MCF 10A (cell line): ENCODE data around the gene GET4. TPM values are rescaled to one million over a fixed set of nuclear protein-coding genes. Genes with fewer than 3 reads are reported as not detected.

Source experiments
- BruUV-seq: library from RNA; stranded (reverse); fragments of 400-500 nt; replicated peaks from 2 replicates; lab custom pipeline; 2021; lab: Mats Ljungman, UMichigan
- CTCF ChIA-PET: fragments of 300-600 bp; sonication (Branson Sonifier 250); formaldehyde crosslinking; extraction: SDS; loops from one replicate; lab custom pipeline; 2021; ENCODE audit warnings: antibody characterized with exemption, inconsistent platforms; lab: Yijun Ruan, JAX
- POLR2A ChIA-PET: fragments of 300-600, 350-650 bp; sonication (Branson Sonifier 250); formaldehyde crosslinking; extraction: SDS; loops from one replicate; lab custom pipeline; 2020; ENCODE audit warnings: antibody characterized with exemption, inconsistent platforms; lab: Yijun Ruan, JAX
- DNase-seq: peaks from one replicate; pipeline ENCODE4 v3.0.0-alpha.2; 2018; ENCODE audit not compliant: unreplicated experiment
- H3K27ac Mint-ChIP-seq: one replicate; pipeline ENCODE4 v1.8.0; 2022; ENCODE audit warnings: mild to moderate bottlenecking, low read depth, mixed read lengths; ENCODE audit not compliant: unreplicated experiment
- H3K27me3 Mint-ChIP-seq: one replicate; pipeline ENCODE4 v1.8.0; 2022; ENCODE audit warnings: mixed read lengths; ENCODE audit not compliant: insufficient read depth, unreplicated experiment
- H3K36me3 Mint-ChIP-seq: one replicate; pipeline ENCODE4 v1.8.0; 2022; ENCODE audit warnings: mild to moderate bottlenecking, moderate library complexity, mixed read lengths; ENCODE audit not compliant: insufficient read depth, unreplicated experiment
- H3K4me1 Mint-ChIP-seq: one replicate; pipeline ENCODE4 v1.8.0; 2022; ENCODE audit warnings: mixed read lengths; ENCODE audit not compliant: insufficient read depth, unreplicated experiment
- H3K4me3 Mint-ChIP-seq: one replicate; pipeline ENCODE4 v1.8.0; 2022; ENCODE audit warnings: mild to moderate bottlenecking, moderate library complexity, mixed read lengths; ENCODE audit not compliant: unreplicated experiment
- H3K9me3 Mint-ChIP-seq: one replicate; pipeline ENCODE4 v1.8.0; 2022; ENCODE audit warnings: mixed read lengths; ENCODE audit not compliant: unreplicated experiment
- CTCF ChIP-seq: fragments of 200-600 bp; IDR thresholded peaks from one replicate; pipeline ENCODE4 v1.8.0; 2022; ENCODE audit warnings: antibody characterized with exemption, mild to moderate bottlenecking; ENCODE audit not compliant: unreplicated experiment
- intact Hi-C: fragments of 100-400 bp; cut with micrococcal nuclease; formaldehyde crosslinking; loops from 2 replicates; pipeline ENCODE4 v1.14.1; 2022
- total RNA-seq: library from RNA; stranded (reverse); gene quantifications from 2 replicates; pipeline ENCODE4 v1.2.3, GENCODE V29; 2022

GET4 gene
- total RNA-seq, 1 experiment from 2014 or later: 32.6 TPM

- Mint-ChIP-seq H3K9me3 (no peaks in the 10 kb centered on the region), H3K27ac (no peak overlapping the region), H3K36me3 (no peaks in the 10 kb centered on the region), H3K4me3 (no peak overlapping the region), H3K27me3 (no peaks in the 10 kb centered on the region), H3K4me1 (no peaks in the 10 kb centered on the region)
- intact Hi-C loops: no loop called here
- ChIA-PET POLR2A (interaction anchor here (1.6 kb wide), 1 partner anchor 14 kb away, joined by 8 read pairs; no protein-coding TSS in a partner anchor), CTCF (interaction anchor here (0.6 to 1.0 kb wide), 3 partner anchors 19 to 135 kb away, joined by 3 read pairs; no protein-coding TSS in a partner anchor)
- TF ChIP-seq CTCF: no peak
- no TSS peak for BruUV-seq
- DNase-seq: no peak
Measured at GRCh38 chr7:930975-931758, 54.8 kb downstream of the GET4 start.

DNA sequence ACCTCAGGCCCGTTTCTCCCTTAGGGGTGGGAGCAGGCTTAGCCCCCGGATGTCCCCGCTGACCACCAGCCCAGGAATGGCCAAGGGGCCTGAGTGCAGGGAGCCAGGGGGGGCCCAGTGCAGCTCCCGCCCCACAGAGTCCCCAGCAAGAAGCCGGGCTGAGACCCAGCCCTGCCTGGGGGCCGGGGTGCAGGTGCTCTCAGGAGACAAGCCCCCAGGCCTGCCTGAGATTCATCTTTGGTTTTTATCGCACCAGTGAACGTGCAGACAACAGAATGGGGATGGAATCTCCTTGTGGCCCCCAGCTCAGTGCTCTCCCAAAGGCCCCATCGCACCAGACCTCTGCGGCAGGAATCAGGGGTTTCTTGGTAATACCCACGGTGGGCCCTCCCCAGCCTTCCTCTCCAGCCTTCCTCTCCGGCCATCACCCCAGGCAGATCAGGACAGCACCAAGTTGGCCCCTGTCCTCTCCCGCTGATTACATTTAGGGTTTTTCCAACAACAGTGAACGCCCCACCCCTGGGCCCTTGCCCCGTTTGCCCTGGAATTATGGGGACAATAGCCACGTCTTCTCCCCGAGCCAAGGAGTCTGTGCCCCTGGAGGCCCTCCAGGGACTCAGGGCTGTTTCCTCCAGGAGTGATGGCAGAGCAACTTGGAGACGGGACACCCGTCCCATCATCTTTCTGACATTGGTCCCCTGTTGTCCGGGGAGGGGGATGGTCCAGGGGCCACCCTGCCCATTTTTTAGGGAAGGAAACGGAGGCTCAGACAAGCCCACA is 55.7 kb downstream of the GET4 start:
- BruUV-seq: no TSS peak
- no peak for TF ChIP-seq CTCF
- ChIA-PET CTCF (no interaction called here), POLR2A (no interaction called here)
- Mint-ChIP-seq H3K4me3 (no peak overlapping the region), H3K27me3 (no peaks in the 10 kb centered on the region), H3K27ac (no peak overlapping the region), H3K4me1 (no peaks in the 10 kb centered on the region), H3K9me3 (no peaks in the 10 kb centered on the region), H3K36me3 (no peaks in the 10 kb centered on the region)
- no peak for DNase-seq
- intact Hi-C loops: no loop called here

- no peaks in the 10 kb centered on the region for H3K9me3 Mint-ChIP-seq
- no peak for TF ChIP-seq CTCF
- CTCF ChIA-PET: no interaction called here
- intact Hi-C loops: no loop called here
- no TSS peak for BruUV-seq
- POLR2A ChIA-PET: no interaction called here
- no peak overlapping the region for H3K27ac Mint-ChIP-seq
- H3K36me3 Mint-ChIP-seq: no peaks in the 10 kb centered on the region
- H3K4me1 Mint-ChIP-seq: no peaks in the 10 kb centered on the region
- no peak for DNase-seq
- H3K27me3 Mint-ChIP-seq: no peaks in the 10 kb centered on the region
- H3K4me3 Mint-ChIP-seq: no peak overlapping the region
Measured at GRCh38 chr7:932651-932975, 56.3 kb downstream of the GET4 start.

DNA sequence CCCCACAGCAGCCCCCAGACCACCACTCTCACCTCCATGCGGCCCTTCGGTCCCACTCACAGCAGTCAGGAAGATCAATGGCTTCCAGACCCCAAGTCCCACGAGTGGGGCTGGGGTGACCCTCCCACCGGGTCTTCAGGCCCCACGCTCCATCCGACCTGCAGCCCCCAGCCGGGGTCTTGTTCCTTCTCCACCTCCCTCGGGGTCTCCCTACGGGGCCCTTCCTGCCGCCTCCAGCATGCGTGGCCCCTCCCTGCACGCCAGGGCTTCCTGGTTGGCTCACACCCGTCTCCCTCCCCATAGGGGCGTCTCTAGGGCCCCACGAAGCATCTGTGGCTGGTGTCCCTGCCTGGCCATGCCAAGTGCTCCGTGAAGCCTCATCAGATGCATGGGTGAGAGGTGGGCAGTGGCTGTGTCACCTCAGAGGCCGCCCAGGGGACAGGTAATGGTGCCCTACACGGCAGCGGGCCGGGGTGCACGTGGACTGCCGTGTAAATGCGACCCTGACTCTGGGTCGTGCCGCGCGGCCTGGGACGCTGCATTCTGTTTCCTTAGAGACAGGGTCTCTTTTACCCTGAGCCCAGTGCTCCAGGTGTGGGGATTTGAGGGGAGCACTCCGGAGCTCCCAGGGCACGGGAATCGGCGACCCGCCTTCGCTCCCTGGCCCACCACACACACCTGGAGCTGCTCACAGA is 58.3 kb downstream of the GET4 start:
- intact Hi-C loops: no loop called here
- Mint-ChIP-seq H3K36me3 (no peaks in the 10 kb centered on the region), H3K4me1 (no peaks in the 10 kb centered on the region), H3K27me3 (no peaks in the 10 kb centered on the region), H3K4me3 (no peak overlapping the region), H3K27ac (no peak overlapping the region), H3K9me3 (no peaks in the 10 kb centered on the region)
- DNase-seq: no peak
- CTCF ChIA-PET: no interaction called here
- POLR2A ChIA-PET: no interaction called here
- BruUV-seq: no TSS peak
- TF ChIP-seq CTCF: no peak
